ENCODE results near the gene MNT.

The MNT gene

GRCh38 chr17:2421315-2422147 lies 20.7 kb upstream of the MNT start:
- Histone ChIP-seq H3K27ac (peak overlapping the region; percentile 72), H3K9me3 (ENCODE audit: severe bottlenecking) (no peaks in the 10 kb centered on the region), H3K4me3 (ENCODE audit: low read depth, low read length) (no peak overlapping the region), H3K27me3 (ENCODE audit: insufficient read depth, low read depth, severe bottlenecking) (no peaks in the 10 kb centered on the region), H3K36me3 (peaks cover 48% of the 10 kb centered on the region)
- TF ChIP-seq, protein P1, sequence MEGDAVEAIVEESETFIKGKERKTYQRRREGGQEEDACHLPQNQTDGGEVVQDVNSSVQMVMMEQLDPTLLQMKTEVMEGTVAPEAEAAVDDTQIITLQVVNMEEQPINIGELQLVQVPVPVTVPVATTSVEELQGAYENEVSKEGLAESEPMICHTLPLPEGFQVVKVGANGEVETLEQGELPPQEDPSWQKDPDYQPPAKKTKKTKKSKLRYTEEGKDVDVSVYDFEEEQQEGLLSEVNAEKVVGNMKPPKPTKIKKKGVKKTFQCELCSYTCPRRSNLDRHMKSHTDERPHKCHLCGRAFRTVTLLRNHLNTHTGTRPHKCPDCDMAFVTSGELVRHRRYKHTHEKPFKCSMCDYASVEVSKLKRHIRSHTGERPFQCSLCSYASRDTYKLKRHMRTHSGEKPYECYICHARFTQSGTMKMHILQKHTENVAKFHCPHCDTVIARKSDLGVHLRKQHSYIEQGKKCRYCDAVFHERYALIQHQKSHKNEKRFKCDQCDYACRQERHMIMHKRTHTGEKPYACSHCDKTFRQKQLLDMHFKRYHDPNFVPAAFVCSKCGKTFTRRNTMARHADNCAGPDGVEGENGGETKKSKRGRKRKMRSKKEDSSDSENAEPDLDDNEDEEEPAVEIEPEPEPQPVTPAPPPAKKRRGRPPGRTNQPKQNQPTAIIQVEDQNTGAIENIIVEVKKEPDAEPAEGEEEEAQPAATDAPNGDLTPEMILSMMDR (IDR thresholded peaks at IDR 0.05; ENCODE audit: low read depth, low read length) = peak; percentile 59
- peak; percentile 83 for DNase-seq

DNA sequence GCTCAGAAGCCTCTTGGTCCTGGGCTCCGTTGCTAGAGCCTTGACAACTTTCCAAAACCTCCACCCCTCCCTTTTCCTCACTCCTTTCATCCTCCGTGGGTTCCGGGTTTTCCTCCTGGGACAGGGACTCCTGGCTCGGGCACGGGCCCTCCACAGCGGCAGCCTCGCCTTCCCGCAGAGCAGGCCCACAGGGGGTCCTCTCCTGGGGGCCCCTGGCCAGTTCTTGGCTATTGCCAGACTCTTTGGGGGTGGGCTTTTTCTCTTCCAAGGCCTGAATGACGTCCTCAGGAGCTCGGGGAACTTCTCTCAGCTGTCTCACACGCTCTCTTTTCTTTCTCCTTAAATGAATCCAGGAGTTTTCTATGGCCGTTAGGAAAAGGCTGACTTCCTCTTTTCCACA lies 19.3 kb upstream of the MNT start:
- Histone ChIP-seq H3K9me3 (ENCODE audit: severe bottlenecking) (no peaks in the 10 kb centered on the region), H3K27ac (no peak overlapping the region), H3K27me3 (ENCODE audit: insufficient read depth, low read depth, severe bottlenecking) (no peaks in the 10 kb centered on the region), H3K36me3 (peaks cover 55% of the 10 kb centered on the region), H3K4me3 (ENCODE audit: low read depth, low read length) (no peak overlapping the region)
- TF ChIP-seq, protein P1 (IDR thresholded peaks at IDR 0.05; ENCODE audit: low read depth, low read length) = no peak
- DNase-seq = no peak

DNA sequence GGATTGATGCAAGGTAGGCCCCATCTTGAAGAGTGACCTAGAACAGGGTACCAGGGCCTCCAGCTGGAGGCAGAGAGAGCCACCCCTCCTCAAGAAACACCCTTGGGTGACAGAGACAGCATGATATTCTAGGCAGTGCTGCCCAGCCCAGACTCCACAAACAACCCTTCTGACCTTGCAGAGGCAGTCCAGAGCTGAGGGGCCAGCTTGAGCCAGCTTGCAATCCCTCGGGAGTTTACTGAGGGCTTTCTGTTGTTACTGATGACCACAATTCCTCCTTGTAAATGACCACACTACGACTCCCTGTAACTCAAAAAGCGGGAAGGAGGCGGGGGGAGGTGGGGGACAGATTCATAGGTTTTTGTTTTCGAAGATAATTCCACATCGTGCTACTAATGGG lies 18.6 kb upstream of the MNT start:
- no peaks in the 10 kb centered on the region for H3K27me3 ChIP-seq (ENCODE audit: insufficient read depth, low read depth, severe bottlenecking)
- H3K9me3 ChIP-seq (ENCODE audit: severe bottlenecking) = no peaks in the 10 kb centered on the region
- H3K36me3 ChIP-seq = peaks cover 60% of the 10 kb centered on the region
- no peak overlapping the region for H3K4me3 ChIP-seq (ENCODE audit: low read depth, low read length)
- peak overlapping the region; percentile 61 for H3K27ac ChIP-seq
- TF ChIP-seq, protein P1 (IDR thresholded peaks at IDR 0.05; ENCODE audit: low read depth, low read length) = no peak
- DNase-seq = no peak

DNA sequence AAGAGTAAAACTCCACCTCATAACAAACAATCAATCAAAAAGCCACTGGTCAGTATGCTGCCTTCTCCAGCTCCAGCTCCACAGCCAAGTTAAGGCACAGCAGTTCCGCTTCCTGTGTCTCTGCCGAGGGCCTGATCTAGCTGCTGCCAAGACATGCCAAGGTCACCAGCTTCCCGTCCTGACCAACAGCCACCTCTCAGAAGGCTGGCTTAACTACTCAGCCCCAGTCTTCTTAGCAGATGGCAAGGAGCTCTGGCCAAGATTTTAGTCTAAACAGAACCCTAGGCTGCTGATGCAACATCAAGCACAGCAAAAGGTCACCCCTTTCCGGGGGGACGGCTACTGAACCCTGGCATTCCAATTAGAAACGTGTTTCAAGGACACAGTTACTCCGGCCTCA lies 17.7 kb upstream of the MNT start:
- TF ChIP-seq, protein P1 (IDR thresholded peaks at IDR 0.05; ENCODE audit: low read depth, low read length) = no peak

DNA sequence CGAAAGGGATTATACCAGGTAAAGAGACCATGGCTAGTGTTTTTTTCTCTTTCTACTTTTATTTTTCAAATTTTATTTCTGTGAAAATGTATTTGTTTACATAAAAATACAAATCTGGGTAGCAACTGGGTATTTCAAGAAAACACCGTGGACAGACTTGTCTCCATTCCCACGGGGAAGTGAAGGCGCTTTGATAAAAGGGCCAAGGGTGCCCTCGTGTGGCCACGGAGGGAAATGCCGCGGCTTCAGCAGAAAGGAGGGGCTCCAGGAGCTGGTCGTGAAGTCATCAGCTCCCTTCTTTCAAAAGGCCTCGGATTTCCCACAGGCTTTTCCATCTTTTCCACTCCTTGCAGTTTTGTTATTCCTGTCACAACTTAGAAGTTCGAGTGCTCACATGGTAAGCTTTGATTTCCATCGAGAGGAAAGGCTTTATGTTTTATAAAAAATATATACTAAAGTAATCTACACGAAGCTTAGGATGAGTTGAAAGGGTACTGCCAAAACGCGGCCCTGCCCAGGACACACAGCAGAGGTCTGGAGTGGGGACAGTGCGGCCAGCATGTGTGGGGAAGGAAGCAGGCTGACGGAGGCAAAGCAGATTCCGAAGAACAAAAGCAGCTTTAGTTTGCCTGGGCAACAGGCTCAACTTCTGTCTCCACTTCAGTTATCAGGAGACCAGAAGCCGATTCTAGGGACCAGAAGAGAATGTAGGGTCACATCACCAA lies 15.3 kb upstream of the MNT start:
- no peaks in the 10 kb centered on the region for H3K27me3 ChIP-seq (ENCODE audit: insufficient read depth, low read depth, severe bottlenecking)
- DNase-seq = peak; percentile 88
- H3K36me3 ChIP-seq = peaks cover 62% of the 10 kb centered on the region
- no peaks in the 10 kb centered on the region for H3K9me3 ChIP-seq (ENCODE audit: severe bottlenecking)
- no peak overlapping the region for H3K4me3 ChIP-seq (ENCODE audit: low read depth, low read length)
- TF ChIP-seq, protein P1 (IDR thresholded peaks at IDR 0.05; ENCODE audit: low read depth, low read length) = peak; percentile 85
- peak overlapping the region; percentile 79 for H3K27ac ChIP-seq

More for the DNA sequence above, 17.7 kb upstream of the MNT start:
- Histone ChIP-seq H3K9me3 (ENCODE audit: severe bottlenecking) (no peaks in the 10 kb centered on the region), H3K27ac (peak overlapping the region; percentile 61), H3K36me3 (peaks cover 67% of the 10 kb centered on the region), H3K27me3 (ENCODE audit: insufficient read depth, low read depth, severe bottlenecking) (no peaks in the 10 kb centered on the region), H3K4me3 (ENCODE audit: low read depth, low read length) (no peak overlapping the region)
- DNase-seq = peak; percentile 50
